Subcutaneous abdominal adipose tissue (tissue), 5 donors: ENCODE data around the gene RNU5B-1.

ENCODE experiments used
- H3K27ac ChIP-seq: one replicate; pipeline ENCODE4 v1.7.0; 2013; ENCODE audit warnings: low read depth, mild to moderate bottlenecking, inconsistent platforms, low read length, moderate library complexity
- H3K27me3 ChIP-seq, 5 donors: one replicate each; pipeline ENCODE4 v1.7.0; 2013; ENCODE audit warnings: low read length in 5 of 5, inconsistent platforms in 1 of 5; ENCODE audit not compliant: control insufficient read depth in 5 of 5, insufficient read depth in 4 of 5
- H3K36me3 ChIP-seq, 5 donors: one replicate each; pipeline ENCODE4 v1.7.0; 2013; ENCODE audit warnings: low read length in 5 of 5; ENCODE audit not compliant: control insufficient read depth in 5 of 5, insufficient read depth in 5 of 5
- H3K4me1 ChIP-seq, 5 donors: one replicate each; pipeline ENCODE4 v1.7.0; 2013; ENCODE audit warnings: low read length in 5 of 5, mild to moderate bottlenecking in 3 of 5, moderate library complexity in 1 of 5; ENCODE audit not compliant: control insufficient read depth in 5 of 5, insufficient read depth in 5 of 5
- H3K4me3 ChIP-seq, 5 donors: one replicate each; pipeline ENCODE4 v1.7.0; 2013; ENCODE audit warnings: low read length in 5 of 5, low read depth in 1 of 5
- H3K9ac ChIP-seq, 5 donors: one replicate each; pipeline ENCODE4 v1.7.0; 2013; ENCODE audit warnings: low read length in 5 of 5, mild to moderate bottlenecking in 4 of 5, moderate library complexity in 3 of 5
- H3K9me3 ChIP-seq, 5 donors: one replicate each; pipeline ENCODE4 v1.7.0; 2013; ENCODE audit warnings: low read length in 5 of 5; ENCODE audit not compliant: control insufficient read depth in 5 of 5
- donor health status: healthy.
- donor health status: healthy.
- donor health status: healthy.
- donor health status: healthy.
- donor health status: healthy.

The RNU5B-1 gene

GRCh38 chr15:65306551-65306950 lies 2.1 kb downstream of the RNU5B-1 start:
- no peaks in the 10 kb centered on the region for H3K27me3 ChIP-seq
- H3K9me3 ChIP-seq: no peaks in the 10 kb centered on the region
- H3K4me3 ChIP-seq: no peak overlapping the region
- no peak overlapping the region for H3K27ac ChIP-seq
- H3K9ac ChIP-seq: no peak overlapping the region
- no peaks in the 10 kb centered on the region for H3K36me3 ChIP-seq
- peaks cover 2 to 28% (median 26%) of the 10 kb centered on the region in 5 donors for H3K4me1 ChIP-seq

GRCh38 chr15:65307978-65308377 lies 3.5 kb downstream of the RNU5B-1 start:
- H3K9me3 ChIP-seq: no peaks in the 10 kb centered on the region
- no peaks in the 10 kb centered on the region for H3K36me3 ChIP-seq
- H3K4me1 ChIP-seq: peaks cover 2 to 35% (median 27%) of the 10 kb centered on the region in 5 donors
- H3K27ac ChIP-seq: no peak overlapping the region
- no peak overlapping the region for H3K4me3 ChIP-seq
- no peak overlapping the region for H3K9ac ChIP-seq
- no peaks in the 10 kb centered on the region for H3K27me3 ChIP-seq

GRCh38 chr15:65309882-65310418 lies 5.5 kb downstream of the RNU5B-1 start:
- Histone ChIP-seq H3K9me3 (no peaks in the 10 kb centered on the region), H3K4me1 (peaks cover 2 to 29% (median 17%) of the 10 kb centered on the region in 5 donors), H3K27ac (peak overlapping the region; percentile 48), H3K27me3 (no peaks in the 10 kb centered on the region), H3K9ac (no peak overlapping the region), H3K4me3 (no peak overlapping the region), H3K36me3 (no peaks in the 10 kb centered on the region)

GRCh38 chr15:65310431-65311137 lies 6.1 kb downstream of the RNU5B-1 start:
- Histone ChIP-seq H3K27ac (no peak overlapping the region), H3K9ac (no peak overlapping the region), H3K4me1 (peaks cover 2 to 25% (median 12%) of the 10 kb centered on the region in 5 donors), H3K36me3 (no peaks in the 10 kb centered on the region), H3K27me3 (no peaks in the 10 kb centered on the region), H3K4me3 (no peak overlapping the region), H3K9me3 (no peaks in the 10 kb centered on the region)

GRCh38 chr15:65311760-65312159 lies 7.3 kb downstream of the RNU5B-1 start:
- Histone ChIP-seq H3K27me3 (no peaks in the 10 kb centered on the region), H3K9me3 (no peaks in the 10 kb centered on the region), H3K9ac (no peak overlapping the region), H3K27ac (no peak overlapping the region), H3K4me3 (no peak overlapping the region), H3K36me3 (no peaks in the 10 kb centered on the region), H3K4me1 (peaks cover 2 to 22% (median 12%) of the 10 kb centered on the region in 5 donors)

GRCh38 chr15:65312400-65312916 lies 8.0 kb downstream of the RNU5B-1 start:
- Histone ChIP-seq H3K9me3 (no peaks in the 10 kb centered on the region), H3K4me3 (no peak overlapping the region), H3K27ac (no peak overlapping the region), H3K4me1 (peaks cover 2 to 22% (median 12%) of the 10 kb centered on the region in 5 donors), H3K27me3 (no peaks in the 10 kb centered on the region), H3K9ac (no peak overlapping the region), H3K36me3 (no peaks in the 10 kb centered on the region)

- H3K36me3 ChIP-seq: no peaks in the 10 kb centered on the region
- no peak overlapping the region for H3K4me3 ChIP-seq
- no peak overlapping the region for H3K27ac ChIP-seq
- no peaks in the 10 kb centered on the region for H3K4me1 ChIP-seq
- H3K9ac ChIP-seq: no peak overlapping the region
- no peaks in the 10 kb centered on the region for H3K9me3 ChIP-seq
- peaks cover 0 to 8% (median 3%) of the 10 kb centered on the region in 5 donors for H3K27me3 ChIP-seq
Measured at GRCh38 chr15:65318870-65319356, 14.4 kb downstream of the RNU5B-1 start.

- H3K9me3 ChIP-seq: no peaks in the 10 kb centered on the region
- H3K4me1 ChIP-seq: peaks cover 0 to 8% (median 4%) of the 10 kb centered on the region in 5 donors
- H3K36me3 ChIP-seq: no peaks in the 10 kb centered on the region
- no peak overlapping the region for H3K9ac ChIP-seq
- H3K27me3 ChIP-seq: peaks cover 0 to 8% (median 3%) of the 10 kb centered on the region in 5 donors
- no peak overlapping the region for H3K27ac ChIP-seq
- H3K4me3 ChIP-seq: no peak overlapping the region
Measured at GRCh38 chr15:65323071-65323511, 18.6 kb downstream of the RNU5B-1 start.

GRCh38 chr15:65326117-65326526 lies 21.6 kb downstream of the RNU5B-1 start:
- Histone ChIP-seq H3K4me3 (no peak overlapping the region), H3K4me1 (peaks cover 0 to 8% (median 4%) of the 10 kb centered on the region in 5 donors), H3K9ac (peak overlapping the region in 1 of 5 donors; percentile 4), H3K36me3 (no peaks in the 10 kb centered on the region), H3K27me3 (peaks cover 0 to 15% (median 4%) of the 10 kb centered on the region in 5 donors), H3K9me3 (no peaks in the 10 kb centered on the region), H3K27ac (no peak overlapping the region)

GRCh38 chr15:65326818-65327217 lies 22.3 kb downstream of the RNU5B-1 start:
- H3K4me3 ChIP-seq: no peak overlapping the region
- no peak overlapping the region for H3K9ac ChIP-seq
- H3K9me3 ChIP-seq: no peaks in the 10 kb centered on the region
- no peaks in the 10 kb centered on the region for H3K36me3 ChIP-seq
- H3K27ac ChIP-seq: no peak overlapping the region
- H3K4me1 ChIP-seq: peaks cover 0 to 8% (median 4%) of the 10 kb centered on the region in 5 donors
- peaks cover 0 to 13% (median 4%) of the 10 kb centered on the region in 5 donors for H3K27me3 ChIP-seq
